Endothelial cell of hepatic sinusoid (primary cell): ENCODE measurements around the gene ZNF597.
"Not testable (repeated sequence)": the region's sequence is repeated elsewhere in the genome, so short reads cannot be mapped to it uniquely, and the experiment has no call there.

Experiments
- in situ Hi-C: cut with HindIII; loops from 2 replicates; pipeline ENCODE4 v1.10.0; 2017; ENCODE audit warnings: low sequenced_read_pairs

The ZNF597 gene

DNA sequence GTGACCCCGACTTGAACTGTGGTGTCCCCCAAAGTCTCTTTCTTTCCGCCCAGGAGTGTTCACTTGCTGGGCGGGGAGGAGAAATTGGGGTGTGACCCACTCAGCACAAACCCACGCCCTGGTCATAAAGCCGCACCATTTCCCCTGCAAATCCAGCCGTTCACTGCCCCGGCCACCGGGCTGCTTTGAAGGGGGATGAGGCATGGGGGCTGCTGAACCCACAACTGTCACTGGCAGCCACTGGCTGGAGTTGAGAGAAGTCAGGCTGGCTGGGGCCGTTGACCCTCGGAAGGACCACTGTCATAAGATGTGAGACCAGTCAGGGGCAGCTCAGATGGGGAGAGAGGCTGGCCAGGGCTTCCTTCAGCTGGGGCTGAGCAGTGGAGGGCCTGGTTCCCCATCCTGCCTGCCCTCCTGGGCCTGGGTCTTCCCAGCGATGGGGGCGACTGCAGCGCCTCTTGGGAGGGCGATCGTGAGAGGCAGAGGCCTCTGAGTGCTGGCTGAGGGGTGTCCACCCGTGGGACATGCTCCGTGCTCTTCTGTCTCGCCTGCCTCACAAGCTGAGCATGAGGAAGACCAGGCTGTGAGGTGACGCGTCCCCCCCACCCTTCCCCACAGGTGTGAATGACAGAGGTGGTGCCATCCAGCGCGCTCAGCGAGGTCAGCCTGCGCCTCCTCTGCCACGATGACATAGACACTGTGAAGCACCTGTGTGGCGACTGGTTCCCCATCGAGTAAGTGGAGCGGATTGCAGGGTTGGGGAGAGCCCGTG is 32.5 kb upstream of the ZNF597 start:
- in situ Hi-C loops, result no loop called here

DNA sequence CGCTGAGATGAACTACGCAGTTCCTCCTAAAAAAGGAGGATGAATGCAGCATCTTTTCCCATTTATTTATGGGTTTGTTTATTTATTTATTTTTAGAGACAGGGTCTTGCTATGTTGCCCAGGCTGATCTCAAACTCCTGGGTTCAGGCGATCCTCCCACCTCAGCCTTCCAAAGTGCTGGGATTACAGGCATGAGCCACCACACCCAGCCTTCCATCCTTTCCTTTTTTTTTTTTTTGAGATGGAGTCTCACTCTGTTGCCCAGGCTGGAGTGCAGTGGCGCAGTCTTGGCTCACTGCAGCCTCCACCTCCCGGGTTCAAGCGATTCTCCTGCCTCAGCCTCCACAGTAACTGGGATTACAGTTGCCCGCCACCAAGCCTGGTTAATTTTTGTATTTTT is 31.6 kb upstream of the ZNF597 start:
- in situ Hi-C loops, result not testable (repeated sequence)

DNA sequence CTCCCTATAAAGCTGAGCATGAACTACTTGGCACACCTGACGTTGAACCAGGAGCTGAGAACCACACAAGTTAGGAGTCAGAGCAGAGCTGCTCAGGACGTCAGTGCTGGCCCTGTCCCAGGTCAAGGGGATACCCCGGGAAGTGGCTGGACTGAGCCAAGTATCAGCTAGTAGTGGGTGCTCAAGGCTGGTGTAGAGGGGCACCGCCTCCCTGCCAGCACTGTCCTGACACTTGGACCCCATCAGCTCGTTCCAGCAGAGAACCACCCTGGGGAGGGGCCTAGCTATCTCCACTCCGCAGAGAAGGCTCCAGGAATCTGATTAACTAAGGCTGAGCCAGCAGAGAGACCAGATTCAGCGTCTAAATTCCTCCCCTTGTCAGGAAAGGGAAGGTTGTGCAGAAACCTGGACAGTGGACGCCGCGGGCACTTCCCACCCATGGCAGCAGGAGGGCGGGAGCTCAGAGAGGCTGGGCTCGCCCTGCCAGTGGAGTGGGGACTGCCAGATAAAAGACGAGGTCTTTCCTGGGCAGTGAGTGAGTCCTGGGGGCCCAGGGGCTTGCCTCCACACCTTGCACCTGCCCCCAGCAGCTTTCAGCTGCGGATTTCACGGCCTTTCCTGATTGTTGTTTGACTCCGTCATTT is 31.0 kb upstream of the ZNF597 start:
- in situ Hi-C loops, result no loop called here

DNA sequence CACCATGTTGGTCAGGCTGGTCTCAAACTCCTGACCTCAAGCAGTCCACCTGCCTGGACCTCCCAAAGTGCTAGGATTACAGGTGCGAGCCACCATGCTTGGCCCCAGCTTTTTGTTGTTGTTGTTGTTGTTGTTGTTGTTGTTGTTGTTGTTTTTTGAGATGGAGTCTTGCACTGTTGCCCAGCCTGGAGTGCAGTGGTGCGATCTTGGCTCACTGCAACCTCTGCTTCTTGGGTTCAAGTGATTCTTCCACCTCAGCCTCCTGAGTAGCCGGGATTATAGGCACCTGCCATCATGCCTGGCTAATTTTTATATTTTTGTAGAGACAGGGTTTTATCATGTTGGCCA is 30.3 kb upstream of the ZNF597 start:
- in situ Hi-C loops, result not testable (repeated sequence)

DNA sequence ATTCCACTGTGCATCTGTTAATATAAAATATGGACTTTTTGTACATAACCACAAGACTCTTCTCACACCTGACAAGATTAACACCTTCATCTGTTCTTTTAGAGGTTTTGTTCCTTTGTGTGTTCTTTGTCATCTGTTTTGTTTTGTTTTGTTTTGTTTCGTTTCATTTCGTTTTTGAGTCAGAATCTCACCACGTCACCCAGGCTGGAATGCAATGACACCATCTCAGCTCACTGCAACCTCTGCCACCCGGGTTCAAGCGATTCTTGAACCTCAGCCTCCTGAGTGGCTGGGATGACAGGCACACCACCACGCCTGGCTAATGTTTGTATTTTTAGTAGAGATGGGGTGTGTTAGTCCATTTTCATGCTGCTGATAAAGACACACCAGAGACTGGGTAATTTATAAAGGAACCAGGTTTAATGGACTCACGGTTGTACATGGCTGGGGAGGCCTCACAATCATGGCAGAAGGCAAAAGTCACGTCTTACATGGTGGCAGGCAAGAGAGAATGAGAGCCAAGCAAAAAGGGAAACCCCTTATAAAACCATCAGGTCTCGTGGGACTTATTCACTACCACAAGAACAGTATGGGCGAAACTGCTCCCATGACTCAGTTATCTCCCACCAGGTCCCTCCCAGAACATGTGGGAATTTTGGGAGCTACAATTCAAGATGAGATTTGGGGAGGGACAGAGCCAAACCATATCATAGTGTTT is 29.7 kb upstream of the ZNF597 start:
- in situ Hi-C loops, result no loop called here

DNA sequence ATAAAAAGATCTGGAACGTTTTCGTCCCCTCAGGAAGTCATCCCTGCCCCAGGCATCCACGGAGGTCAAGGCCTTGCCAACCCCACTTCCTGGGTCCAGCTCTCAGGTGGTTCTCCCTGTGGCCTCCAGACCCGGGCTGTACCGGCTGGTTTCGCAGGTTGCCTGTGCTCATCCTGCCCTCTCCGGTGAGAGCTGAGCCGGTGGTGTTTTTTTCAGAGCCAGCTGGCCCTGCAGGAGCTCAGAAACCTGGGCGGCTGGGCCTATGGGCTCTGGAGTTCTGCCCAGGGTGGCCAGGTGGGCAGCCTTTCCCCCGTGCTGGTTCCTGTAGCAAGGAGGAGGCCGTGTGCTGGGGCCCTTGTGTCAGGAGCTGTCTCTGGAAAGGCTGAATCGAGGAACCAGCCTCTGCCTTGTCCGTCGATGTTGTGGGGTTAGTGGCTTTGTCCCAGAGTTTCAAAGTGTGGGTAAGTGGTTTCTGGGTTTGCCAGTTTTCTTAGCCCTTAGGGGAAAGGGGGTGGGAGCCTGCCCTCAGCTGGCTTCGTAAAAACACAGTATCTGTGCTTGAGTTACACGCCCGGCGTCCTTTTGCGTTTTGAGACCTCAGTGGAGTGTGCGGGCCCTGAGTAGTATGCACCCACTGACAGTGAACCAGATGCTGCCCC is 28.3 kb upstream of the ZNF597 start:
- in situ Hi-C loops, result no loop called here

DNA sequence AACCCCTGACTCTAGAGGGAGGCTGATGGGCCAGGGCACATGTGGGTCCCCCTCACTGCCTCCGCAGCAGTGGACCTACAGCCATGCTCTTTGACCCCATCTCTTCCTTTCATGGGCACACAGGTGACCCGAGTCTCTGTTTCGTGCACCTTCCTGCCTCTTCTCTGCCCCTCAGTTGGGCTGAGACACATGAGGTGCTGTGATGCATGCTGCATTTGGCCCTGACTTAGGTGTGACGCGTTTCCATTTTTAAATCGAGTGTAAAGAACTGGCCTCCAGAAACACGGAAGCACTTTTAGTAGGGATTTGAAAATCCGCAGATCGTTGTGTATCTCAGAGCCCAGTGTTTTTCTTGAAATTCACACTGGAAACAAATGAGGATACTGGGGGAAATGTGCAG is 27.4 kb upstream of the ZNF597 start:
- in situ Hi-C loops, result no loop called here

DNA sequence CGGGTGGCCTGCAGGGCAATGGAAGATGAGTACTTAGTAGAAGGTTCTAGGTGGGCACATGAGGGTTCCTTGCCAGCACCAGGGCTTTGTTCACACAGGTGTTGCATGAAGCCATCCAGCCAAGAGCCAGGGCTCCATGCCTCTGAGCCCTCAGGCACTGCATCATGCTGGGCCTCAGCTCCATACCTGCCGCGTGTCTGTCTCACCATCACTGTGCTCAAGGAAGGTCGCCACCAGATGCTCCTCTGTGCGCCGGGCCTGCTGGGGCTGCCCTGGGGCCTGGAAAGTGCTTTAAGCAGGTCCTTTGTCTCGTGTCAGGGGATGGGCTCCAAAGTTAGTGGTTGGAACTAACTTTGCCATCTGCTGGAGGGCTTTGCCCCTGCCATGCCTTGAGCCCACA is 26.4 kb upstream of the ZNF597 start:
- in situ Hi-C loops, result no loop called here

DNA sequence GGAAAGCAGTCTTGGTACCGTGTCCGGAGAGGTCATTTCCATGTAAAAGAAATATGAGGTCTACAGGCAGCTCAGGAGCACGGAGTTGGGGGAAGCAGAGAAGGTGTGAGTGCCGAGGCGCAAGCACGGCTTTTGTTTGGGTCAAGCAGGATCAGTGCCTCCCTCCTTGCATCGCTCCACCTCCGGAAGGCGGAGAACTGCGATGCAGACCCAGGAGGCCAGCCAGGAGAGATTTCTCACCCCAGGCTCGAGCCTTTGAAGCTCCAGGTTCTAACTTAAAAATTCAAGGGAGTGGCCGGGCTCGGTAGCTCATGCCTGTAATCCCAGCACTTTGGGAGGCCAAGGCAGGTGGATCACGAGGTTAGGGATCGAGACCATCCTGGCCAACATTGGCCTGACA is 25.2 kb upstream of the ZNF597 start:
- in situ Hi-C loops, result no loop called here

DNA sequence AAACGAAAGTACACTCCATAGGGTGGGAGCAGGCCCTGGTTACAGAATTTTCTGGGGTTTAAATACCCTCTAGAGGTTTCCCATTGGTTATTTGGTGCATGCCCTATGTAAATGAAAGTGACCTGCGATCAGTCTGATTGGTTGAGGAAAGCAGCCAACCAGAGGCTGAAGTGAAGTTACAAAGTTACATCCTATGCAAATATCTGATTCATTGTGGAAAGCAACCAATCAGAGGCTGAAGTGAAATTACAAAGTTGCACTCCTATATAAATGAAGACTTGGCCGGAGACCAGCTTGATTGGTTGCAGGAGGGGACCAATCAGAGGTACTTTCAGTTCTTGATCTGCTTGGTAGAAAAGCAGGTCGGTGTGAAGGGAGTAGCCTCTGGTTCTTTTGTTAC is 24.6 kb upstream of the ZNF597 start:
- in situ Hi-C loops, result no loop called here

DNA sequence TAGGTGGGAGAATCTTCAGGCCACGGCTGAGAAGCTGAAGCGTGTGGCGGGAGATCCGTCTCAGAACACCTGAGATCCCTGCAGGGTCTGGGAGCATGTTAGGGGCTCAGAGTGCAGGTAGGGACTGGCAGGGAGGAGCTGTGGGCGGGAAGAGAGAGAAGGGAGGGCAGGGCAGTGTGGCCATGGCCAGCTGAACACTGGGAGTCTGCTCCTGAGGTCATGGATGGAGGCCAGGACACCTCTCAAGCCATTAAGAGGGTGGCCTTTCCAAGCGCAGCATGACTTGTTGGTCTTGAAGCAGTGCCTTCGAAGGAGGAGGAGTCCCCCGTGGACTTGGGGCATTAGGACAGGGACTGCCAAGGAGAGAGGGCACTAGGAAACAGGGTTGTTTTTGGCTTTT is 23.9 kb upstream of the ZNF597 start:
- in situ Hi-C loops, result no loop called here

DNA sequence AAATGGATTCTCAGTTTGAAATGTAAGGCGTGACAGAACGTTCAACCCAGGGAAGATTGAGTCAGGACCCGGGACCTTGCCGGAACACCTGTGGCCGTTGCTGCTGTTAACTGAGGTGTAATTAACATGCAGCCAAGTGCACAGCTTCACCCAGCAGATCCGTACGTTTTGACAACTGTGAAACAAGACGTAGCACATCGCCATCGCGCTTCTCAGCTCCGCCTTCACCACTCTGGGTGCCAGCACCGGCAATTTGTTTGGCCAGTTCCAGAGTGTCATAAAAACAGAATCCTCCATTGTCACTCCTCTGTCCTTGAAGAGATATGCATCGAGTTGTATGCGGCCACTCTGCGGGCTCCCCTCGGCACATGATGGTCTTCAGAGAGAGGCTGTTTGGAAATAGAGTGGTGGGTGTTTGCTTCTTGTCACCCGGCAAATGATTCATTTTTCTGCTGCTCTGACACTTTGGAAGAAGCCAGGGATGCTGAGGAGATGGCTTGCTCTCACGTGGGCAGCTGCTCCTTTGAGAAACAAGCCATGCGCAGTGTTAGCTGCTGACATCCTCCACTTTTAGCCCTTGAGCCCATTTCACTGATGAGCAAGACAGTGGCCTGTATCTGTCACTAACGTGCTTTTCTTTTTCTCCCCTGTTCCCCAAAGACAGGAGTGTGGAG is 22.7 kb upstream of the ZNF597 start:
- in situ Hi-C loops, result no loop called here

DNA sequence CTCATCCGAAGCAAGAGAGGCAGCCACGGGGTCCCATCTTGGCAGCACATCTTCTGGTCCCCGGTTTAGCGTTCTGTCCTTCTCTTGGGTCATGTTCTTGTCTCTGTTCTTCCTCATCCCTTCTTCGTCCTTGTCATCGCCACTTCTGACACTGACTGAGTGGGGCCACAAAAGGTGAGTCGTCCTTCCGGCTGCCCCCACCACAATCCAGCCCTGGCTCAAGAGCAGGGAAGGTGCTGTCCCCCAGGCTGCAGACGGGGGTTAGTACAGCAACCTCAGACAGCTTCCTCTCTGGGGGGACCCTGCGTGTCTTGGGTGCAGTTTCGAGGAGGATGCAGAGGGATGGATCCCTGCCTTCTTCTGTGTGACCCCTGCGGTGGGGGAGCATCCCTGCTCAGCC is 22.0 kb upstream of the ZNF597 start:
- in situ Hi-C loops, result no loop called here

DNA sequence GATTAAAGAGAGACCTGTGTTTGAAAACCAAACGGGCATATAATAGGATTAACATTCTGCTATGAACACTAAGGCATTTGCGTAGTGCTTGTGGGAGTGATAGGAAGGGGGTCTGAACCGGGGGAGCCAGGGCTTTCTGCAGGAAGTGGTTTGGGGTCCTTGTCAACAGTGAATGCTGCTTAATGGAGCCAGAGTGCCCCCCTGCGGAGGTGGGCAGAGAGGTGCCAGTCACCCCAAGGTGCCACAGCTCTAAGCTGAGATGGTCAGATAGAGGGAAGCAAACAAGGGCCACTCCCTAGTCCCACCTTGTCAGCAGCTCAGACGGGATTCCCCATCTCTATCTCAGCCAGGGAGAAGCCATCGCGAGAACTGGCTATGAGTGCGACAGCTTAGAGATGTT is 17.8 kb upstream of the ZNF597 start:
- in situ Hi-C loops, result no loop called here

DNA sequence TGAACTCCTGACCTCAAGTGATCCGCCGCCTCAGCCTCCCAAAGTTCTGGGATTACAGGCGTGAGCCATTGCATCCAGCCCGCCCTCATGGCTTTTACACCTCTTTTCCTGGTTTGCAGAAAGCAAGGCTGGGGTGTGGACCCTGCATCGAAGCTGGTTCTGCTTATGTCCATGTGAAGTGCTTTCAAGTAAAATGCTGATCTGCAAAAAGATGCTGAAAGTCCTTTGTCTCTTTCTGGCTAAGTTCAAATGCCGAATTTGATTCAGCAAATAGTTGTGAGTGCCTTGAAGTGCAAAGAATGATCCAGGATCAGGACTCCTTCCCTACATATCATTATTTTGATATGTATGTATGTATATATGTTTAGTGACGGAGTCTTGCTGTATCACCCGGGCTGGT is 17.3 kb upstream of the ZNF597 start:
- in situ Hi-C loops, result no loop called here

DNA sequence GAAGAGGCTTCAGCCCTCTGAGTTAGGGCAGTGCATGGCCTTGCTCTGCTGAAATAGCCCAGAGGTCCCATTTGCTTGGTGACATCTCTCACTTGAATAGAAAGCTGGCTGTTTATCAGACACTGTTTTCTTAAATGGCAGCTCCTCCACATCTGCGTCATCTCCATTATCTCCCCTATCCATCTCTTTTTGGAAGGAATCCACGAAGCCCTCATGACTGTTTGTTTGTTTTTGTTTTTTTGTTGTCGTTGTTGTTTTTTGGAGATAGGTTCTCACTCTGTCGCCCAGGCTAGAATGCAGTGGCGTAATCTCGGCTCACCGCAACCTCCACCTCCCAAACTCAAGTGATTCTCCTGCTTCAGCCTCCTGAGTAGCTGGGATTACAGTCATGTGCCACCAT is 16.8 kb upstream of the ZNF597 start:
- in situ Hi-C loops, result no loop called here

DNA sequence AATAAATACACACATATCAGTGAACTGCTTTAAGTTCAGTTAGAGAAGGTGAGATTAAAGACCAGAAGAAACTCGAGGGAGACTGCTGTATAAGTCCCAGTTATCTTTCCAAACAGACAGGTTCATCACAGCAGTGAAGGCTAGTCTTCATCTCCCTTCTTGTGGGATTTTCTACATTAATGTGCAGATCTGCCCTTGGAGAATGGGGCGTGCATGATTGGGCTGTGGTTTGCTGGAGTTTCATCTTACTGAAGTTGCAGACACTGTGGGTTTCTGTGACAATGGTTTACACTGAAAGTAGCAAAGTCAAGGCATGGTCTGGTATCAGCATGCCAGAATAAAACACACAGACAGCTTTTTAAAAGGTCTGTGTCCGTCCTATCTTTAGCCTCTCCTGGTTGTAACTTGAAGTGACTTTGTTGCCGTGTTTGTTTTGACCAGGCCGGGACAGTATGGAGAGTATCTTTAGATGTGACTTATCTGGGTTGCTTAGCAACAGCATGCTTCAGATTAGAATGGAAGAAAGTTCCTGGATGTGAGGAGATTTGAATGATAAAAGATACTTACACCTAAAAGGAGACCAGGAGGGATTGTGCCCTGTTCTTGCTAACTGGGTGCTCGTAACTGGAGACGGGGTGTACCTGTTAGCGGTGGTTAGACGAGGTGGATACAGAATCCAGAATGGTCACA is 16.2 kb upstream of the ZNF597 start:
- in situ Hi-C loops, result no loop called here

DNA sequence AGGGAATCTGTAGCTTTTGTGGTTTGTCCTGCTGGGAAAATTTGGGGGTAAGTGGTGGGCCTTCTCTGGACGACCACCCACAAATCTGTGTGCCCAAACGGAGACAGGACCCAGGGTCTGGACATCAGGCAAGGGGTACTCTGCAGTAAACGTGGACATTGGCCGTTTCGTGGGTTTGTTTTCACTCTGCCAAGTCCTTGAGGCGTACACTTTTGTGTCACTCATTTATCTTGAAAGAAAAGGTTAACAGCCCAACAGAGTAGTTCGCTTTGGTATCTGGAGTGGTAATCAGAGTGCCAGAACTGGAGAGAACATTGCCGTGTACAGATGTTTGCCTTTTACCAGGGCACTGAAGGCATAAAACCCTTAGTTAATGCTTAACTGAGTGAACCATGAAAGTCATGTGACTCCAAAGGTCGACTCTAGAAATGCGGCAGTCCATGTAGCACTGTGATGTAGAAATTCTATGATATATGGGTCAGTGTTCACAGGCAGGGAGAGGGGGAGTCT is 15.6 kb upstream of the ZNF597 start:
- in situ Hi-C loops, result no loop called here

DNA sequence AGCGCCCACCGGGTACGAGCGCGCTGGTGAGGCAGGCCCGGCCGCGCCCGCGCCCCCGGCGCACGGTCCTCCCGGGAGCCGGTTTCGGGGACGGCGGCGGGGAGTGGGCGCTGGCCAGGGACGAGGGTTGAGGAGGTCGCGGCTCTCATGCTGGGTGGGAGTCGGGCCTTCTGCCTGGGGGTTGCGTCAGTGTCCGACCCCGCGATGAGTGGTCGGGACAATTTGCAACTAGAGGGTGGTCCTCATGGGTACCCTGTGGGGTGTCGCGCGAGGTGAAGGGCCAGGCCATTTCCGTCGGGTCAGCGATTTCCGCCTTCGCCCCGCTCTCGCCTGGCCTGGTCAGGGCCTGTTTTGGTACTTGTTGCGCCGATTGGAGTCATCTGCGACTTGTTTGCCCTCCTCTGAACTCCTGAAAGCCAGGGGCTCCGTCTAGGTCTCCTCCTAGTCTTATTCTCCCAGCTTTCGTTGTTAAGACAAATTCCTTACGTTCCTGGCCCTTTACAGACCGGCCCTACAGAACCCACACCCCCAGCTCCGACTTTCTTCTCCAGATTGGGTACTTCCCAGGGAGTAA is 15.1 kb upstream of the ZNF597 start:
- in situ Hi-C loops, result no loop called here
